HG02973 (cell line): Measurements from ENCODE around the gene SFXN2.
A peak's percentile ranks its signal among the peaks of the same experiment; 100 is the strongest.
"Not testable (repeated sequence)": the region's sequence is repeated elsewhere in the genome, so short reads cannot be mapped to it uniquely, and the experiment has no call there.

Experiments used
- ATAC-seq: cut with Tn5 transposase; IDR thresholded peaks from one replicate; pipeline ENCODE4 v1.9.1; 2021; ENCODE audit warnings: moderate library complexity; ENCODE audit not compliant: unreplicated experiment

The SFXN2 gene

GRCh38 chr10:102714621-102715455, at the start of gene SFXN2:
Gene SFXN2, plus strand, starts transcription at chr10:102714636. Its CDS starts 12,001 bp downstream, at chr10:102726637.
- peak; percentile 11 for ATAC-seq

- no peak for ATAC-seq
These were observed 48.4 kb upstream of the SFXN2 start for GRCh38 chr10:102665904-102666509.

DNA sequence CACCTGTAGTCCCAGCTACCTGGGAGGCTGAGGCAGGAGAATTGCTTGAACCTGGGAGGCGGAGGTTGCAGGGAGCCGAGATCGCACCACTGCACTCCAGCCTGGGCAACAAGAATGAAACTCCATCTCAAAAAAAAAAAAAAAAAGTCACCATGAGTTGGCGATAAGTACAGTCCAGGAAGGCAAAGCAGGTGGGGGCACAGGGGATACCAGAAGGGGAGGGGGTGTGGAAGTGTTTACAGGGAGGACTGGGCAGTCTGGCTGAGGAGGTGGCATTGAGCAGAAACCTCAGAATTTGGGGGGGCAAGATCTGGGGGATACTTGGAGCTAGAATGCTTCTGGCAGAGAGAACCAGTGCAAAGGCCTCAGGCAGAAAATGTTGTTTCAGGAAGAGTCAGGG, 47.0 kb upstream of the SFXN2 start:
- ATAC-seq = not testable (repeated sequence)

DNA sequence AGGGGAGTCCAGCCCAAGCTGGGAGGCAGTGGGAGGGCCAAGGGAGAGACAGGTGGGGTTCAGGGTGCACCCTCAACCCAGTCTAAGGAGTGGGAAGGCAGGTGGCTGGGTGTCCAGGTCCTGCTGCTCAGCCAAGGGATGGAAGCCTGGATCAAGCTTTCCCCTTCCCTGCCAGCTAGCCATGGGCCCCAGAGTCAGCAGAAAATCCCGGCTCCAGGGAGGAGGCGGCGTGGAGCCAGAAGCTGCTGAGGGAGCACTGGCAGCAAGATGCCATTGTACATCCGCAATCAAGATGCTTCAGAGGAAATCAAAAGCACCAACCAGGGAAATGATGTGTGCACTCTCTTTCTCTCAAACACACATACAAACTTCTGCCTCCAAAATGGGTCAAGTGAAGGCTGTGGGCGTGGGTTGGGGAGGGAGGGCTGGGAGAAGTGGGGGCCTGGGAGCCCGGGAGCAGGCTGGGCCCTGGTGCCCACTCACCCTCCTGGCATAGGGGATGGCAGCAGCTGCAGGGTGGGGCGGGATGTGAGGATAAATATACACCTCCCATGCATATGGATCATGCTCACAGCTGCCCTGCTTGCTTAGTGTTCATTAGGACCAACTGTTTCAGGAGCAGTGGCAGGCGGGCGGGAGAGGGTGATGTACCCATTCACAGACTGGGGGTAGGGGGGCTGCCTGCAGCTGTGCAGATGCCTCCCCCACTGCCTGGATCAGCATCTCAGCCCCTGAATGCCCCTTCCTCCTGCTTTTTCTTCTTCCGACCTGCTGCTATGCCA, 45.9 kb upstream of the SFXN2 start:
- no peak for ATAC-seq

- ATAC-seq = no peak
These were observed 45.0 kb upstream of the SFXN2 start for GRCh38 chr10:102669206-102670064.

DNA sequence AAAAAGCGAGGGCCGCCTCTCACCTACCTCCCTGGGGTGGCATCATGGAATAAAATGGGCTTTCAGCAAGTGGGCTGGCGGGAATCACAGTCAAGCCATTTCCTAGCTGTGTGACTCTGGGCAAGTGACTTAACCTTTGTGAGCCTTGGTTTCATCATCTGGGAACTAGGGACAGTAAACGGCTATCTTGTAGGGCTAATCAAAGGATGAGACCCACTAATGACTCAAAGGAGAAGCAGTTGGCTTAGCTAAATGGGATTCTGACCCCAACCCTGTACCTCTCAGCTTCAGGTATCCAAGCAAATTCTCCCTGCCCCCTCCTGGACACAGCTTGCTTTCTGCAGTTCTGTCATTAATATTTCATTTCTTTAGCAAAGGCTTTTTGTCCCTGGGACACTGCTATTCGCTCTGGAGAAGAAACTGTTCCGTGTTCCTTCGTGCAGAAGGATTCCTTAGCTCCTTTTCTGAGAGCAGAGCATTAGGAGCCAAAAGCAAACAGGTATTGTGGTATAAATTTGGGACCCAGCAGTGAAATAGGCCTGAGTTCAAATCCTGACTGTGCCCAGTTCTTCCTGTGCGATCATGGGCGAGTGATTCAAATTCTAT, 44.3 kb upstream of the SFXN2 start:
- ATAC-seq = no peak

- no peak for ATAC-seq
These were observed 43.5 kb upstream of the SFXN2 start for GRCh38 chr10:102670871-102671434.

DNA sequence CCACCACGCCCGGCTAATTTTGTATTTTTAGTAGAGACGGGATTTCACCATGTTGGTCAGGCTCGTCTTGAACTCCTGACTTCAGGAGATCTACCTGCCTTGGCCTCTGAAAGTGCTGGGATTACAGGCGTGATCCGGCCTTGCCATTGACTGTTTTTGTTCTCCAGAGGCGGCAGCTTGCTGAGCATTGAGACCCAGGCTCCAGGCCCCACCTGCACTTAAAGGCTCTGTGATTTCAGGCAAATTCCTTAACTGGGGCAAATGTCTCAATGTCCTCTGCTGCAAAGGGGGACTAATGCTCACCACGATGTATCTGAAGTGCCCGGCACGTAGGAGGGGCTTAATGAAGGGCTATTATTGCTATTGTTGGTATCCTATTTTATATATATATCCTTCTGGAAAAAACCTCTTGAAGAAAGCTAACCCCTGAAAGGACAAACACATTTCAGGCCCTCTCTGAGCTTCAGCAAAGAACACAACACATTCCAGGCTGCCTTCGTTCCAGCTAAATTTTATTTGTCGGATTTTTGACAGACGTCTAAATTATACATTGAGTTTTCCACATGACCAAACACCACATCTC, 41.1 kb upstream of the SFXN2 start:
- no peak for ATAC-seq

DNA sequence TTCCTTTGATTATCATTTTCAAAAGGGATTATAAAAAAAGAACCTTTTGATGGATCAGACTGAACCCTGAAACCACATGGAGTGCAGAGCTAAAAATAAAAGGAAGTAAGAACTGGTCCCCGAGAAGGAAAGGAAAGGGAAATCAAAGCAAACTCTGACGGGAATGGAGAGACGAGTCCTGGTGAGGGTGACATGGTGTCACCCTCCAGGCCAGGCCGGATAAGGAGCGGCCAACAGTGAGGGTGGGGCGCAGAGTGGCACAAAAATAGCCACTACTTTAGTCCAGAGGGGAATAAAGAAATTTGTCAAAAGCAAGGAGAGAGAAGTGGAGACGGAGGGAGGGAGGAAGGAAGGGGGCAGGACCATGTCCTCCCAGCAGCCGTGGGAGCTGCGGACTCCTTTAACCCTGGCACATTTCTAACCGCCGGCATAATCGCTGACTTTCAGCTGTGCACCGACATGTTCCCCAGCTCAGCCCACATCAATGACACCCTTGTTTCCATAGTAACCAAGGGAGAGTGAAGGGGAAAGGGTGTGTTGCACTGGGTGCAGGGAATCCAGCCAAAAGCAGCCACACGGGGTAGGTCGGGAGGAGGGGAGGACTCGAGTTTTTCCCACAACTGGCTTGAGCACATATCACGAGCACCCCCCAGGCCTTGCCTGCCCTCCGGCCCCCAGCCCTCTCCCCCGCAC, 40.5 kb upstream of the SFXN2 start:
- no peak for ATAC-seq

DNA sequence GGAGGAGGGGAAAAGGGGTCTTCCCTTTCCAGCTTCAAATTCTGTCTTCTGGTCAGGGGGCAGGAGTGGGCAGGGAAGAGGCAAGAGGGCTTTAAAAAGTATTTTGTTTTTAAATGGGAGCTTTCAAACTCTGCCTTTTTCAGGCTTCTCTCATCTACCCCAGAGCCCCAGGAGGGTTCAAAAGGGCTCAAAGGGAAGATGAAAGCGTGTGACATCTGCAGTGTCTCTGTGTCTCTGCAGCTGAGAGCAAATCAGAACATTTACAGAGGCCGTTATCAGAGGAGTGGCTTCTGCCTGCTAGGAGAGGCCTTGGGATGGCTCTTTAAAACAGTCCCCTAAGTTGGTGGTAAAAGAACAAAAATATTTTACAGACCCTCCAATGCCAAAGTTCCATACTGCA, 39.9 kb upstream of the SFXN2 start:
- ATAC-seq = no peak

DNA sequence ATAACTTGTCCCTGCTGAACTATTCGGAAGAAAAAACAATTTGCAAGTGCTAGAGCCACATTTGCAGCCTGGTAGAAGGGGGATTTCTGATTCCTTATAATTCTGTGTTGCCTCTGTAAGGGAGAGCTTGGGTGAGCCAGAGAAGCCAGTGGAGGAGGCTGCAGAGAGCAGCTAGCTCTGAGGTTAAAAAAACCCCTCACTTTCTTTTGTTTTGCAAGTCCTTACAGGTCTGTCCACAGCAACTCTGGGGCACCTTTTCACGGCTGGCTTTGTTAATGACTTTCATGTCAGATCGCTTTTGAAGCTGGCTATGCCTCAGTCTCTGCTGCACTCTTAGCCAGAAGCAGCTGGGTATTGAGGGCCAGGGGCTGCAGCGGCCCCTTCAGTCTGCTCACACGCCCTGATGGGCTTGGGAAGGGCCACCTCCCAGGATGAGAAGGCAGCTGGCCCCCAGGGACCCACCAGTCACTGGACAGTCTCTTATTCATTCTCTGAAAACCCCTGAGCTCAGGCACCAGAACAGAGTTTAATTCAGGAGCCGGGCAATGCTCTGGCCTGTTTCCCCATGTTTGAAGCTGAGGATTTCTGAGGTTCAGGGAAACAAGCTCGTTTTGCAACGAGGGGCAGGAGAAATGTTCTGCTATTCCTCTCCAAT, 39.3 kb upstream of the SFXN2 start:
- no peak for ATAC-seq

DNA sequence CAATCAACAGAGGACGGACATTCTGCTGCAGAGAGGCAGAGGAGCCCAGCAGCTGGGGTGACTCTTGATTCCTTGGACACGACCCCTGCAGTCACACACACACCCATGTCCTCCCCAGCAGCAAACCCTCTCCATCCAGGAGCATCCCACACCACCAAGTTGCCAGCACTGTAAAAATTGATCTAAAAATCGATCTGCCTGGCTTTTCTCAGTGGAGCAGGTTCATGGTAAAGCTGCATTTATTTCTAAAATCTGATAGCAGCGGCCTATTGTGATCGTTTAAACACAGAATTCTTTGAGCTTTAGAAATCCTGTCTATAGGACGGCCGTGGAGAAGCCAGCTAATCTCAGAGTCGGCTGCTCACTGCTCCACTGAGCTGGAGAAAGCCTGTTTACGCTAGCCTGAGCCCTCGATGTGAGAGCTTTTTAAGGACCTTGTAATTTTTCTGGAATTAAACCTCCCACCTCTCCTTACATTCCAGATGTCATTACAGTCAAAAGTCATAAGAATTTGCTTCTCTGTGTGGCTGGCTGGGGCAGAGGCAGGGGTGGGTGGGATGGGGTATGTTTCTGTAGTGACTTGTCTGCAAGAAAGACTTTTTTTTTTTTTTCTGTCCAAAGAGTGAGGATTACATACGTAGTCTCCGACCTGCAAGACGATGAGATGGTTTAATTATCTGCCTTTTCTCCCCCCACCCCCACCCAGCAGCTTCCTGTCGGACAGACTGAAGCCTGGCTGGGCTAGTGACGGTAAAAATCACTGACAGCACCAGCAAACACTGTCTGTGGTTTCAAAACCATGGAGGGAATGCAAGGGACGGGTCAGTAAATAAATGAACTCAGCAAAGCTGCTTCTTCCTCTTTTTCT, 38.5 kb upstream of the SFXN2 start:
- ATAC-seq = no peak

GRCh38 chr10:102676534-102677315, 37.7 kb upstream of the SFXN2 start:
- no peak for ATAC-seq

DNA sequence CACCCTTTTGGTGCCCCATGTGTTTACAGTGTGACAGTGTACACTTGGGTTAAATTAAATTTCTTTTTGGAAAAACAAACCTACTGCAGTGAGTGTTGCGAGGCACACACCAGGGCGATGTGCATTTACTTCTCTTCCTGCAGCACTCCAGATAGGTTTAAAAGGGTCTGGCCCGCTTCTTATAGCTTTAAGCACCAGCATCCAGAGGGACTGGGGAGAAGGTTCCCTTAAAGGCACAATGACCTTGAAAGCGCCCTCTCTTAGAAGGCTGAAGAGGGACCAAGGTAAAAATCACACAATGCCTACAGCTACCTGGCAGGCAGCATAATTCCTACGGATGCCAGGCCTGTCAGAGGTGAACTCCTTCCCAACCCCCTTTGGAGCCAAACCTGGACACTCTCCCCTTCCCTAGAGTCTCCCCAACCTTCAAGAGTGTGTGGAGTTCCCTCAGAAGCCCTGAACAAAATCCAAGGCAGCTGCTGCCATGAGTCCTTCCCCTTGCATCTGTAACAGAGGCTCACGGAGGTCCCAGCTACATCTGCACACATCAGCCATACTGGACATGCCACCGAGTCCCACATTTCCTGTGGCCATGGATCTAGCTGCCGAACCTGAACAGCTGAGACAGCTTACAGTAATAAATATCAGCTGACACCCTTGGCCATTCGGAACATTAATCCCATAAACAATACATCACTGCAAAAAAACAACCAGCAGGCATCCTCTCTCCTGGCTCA, 36.9 kb upstream of the SFXN2 start:
- ATAC-seq = no peak

DNA sequence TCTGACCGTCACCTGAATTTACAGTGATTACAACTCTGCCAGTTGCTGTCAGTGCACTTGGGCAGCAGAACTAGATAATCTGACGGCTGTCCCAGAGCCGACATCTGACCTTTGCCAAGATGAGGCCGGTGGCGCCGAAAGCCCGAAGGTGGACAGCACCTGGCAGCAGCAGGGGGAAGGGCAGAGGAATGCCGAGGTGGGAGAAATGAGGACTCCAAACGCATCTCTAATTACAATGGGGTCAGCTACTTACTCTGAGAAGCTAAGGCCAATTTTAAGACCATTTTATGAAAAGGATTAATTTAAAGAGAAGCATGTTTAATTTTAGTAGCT, 36.4 kb upstream of the SFXN2 start:
- no peak for ATAC-seq

DNA sequence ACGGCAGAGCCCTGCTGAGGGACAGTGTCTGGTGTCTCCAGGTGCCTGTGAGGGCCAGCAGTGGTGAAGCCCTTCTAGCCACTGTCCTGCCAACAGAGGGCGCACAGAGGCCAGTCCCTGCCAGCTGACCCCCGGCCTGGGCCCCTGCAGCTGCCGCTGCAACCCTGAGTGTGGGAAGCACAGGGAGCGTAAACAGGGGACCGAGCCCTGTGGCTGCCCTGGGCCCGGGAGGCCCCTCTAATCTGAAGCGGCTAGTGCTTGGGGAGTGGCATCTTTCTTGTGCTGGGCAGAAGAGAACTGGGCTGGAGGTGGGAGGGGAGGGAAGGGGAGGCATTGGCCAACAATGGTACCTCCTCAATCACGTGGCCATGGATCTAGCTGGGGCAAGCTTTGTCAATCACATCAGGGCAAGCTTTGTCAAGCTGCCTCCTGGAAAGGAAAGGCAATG, 35.6 kb upstream of the SFXN2 start:
- ATAC-seq = no peak
